T-helper 1 cell treated with Interleukin-12 subunit alpha and Interleukin-12 subunit beta and Interleukin-4 antibody, amounts not matched to agents 30 μg/mL and 1 μg/mL, for 36 hours (primary cell): ENCODE measurements around the gene ARHGEF3.

Source experiments
- H3K27ac Mint-ChIP-seq: one replicate; pipeline ENCODE4 v1.8.0; 2021; ENCODE audit warnings: mild to moderate bottlenecking, mixed read lengths
- H3K27me3 Mint-ChIP-seq: one replicate; pipeline ENCODE4 v1.8.0; 2021; ENCODE audit warnings: low read depth, mixed read lengths
- H3K36me3 Mint-ChIP-seq: one replicate; pipeline ENCODE4 v1.8.0; 2021; ENCODE audit warnings: low read depth, mixed read lengths
- H3K4me1 Mint-ChIP-seq: one replicate; pipeline ENCODE4 v1.8.0; 2021; ENCODE audit warnings: low read depth, mixed read lengths
- H3K4me3 Mint-ChIP-seq: one replicate; pipeline ENCODE4 v1.8.0; 2021; ENCODE audit warnings: mild to moderate bottlenecking, moderate library complexity, mixed read lengths
- H3K9me3 Mint-ChIP-seq: one replicate; pipeline ENCODE4 v1.8.0; 2021; ENCODE audit warnings: mixed read lengths

The ARHGEF3 gene, protein sequence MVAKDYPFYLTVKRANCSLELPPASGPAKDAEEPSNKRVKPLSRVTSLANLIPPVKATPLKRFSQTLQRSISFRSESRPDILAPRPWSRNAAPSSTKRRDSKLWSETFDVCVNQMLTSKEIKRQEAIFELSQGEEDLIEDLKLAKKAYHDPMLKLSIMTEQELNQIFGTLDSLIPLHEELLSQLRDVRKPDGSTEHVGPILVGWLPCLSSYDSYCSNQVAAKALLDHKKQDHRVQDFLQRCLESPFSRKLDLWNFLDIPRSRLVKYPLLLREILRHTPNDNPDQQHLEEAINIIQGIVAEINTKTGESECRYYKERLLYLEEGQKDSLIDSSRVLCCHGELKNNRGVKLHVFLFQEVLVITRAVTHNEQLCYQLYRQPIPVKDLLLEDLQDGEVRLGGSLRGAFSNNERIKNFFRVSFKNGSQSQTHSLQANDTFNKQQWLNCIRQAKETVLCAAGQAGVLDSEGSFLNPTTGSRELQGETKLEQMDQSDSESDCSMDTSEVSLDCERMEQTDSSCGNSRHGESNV

DNA sequence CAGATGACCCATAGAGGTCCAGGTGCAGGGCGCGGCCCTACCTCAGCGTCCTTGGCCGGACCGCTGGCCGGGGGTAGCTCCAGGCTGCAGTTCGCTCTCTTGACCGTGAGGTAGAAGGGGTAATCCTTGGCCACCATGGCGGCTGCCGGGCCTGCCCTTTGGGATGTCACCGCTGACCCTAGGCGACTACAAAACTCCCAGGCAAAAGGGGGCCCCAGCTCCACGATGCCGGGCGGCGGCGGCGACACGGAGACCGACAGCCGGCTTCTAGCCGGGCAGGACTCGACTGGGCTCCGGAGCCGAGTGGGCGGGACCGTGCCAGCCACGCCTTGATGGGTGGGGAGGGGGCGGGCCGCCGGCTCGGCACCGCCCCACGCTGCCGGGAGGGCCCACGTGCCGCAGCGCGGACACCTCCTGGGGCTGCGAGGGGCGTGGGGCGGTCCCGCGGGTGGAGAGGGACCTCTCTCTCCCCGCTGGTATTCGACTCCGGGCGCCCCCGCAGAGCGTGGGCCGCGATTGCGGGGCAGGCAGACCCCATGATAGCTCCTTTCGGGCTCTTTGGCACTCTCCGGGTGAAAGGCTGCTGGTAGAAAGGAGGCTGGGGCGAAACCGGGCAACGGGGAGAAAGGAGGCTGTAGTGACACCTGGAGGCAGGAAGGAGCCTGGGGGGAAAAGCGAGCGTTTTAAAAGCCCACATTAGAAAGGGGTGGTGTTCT lies at the start of gene ARHGEF3:
ARHGEF3 (minus strand) TSS at position 288 of the 716 bp plus-strand sequence; CDS start at position 137, 151 bp downstream.
- Mint-ChIP-seq H3K4me1 (peaks cover 31% of the 10 kb centered on the region), H3K36me3 (peaks cover 15% of the 10 kb centered on the region), H3K27me3 (no peaks in the 10 kb centered on the region), H3K27ac (peak within 1 kb of the TSS; percentile 91), H3K4me3 (peak within 1 kb of the TSS; percentile 97), H3K9me3 (no peaks in the 10 kb centered on the region)

DNA sequence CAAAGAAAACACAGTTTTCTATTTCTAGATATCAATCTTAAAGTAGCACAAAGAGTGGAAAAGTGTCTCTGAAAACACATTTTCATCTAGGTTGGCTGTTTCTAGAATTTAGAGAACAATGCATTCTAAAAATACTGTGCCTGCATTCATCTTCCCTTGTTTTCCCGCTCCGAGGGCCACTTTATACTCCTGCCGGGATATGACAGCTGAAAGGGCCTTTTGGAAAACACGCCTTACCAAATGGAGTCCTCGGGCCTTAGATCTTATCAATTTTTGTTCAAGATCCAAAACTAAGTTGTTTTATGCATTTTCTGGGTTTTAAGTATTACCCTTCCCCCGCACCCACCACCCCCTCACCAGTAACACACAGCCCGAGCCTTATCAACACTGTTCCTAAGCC lies 47.9 kb upstream of the ARHGEF3 start:
- peaks cover 10% of the 10 kb centered on the region for H3K9me3 Mint-ChIP-seq
- H3K27ac Mint-ChIP-seq: no peak overlapping the region
- H3K4me3 Mint-ChIP-seq: no peak overlapping the region
- H3K4me1 Mint-ChIP-seq: peaks cover 10% of the 10 kb centered on the region
- H3K36me3 Mint-ChIP-seq: peaks cover 12% of the 10 kb centered on the region
- no peaks in the 10 kb centered on the region for H3K27me3 Mint-ChIP-seq

DNA sequence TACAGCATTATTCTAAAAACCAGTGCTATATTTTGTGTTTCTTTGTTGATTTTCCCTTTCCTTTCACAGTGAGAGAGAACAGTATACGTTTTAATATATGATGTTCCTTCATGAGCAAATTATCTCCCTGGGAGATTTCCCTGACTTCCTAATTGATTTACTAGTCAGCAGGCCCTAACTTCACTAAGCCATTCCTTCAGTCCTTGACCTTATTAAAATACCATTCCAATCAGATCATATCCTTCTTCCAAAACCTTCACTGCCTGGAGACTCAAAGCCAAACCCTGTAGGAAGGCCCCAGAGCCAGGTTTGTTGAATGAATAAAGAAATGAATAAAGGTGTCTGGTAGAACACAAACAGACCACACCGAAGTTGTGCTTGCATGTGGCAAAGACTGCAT lies 43.8 kb upstream of the ARHGEF3 start:
- peaks cover 8% of the 10 kb centered on the region for H3K36me3 Mint-ChIP-seq
- no peak overlapping the region for H3K27ac Mint-ChIP-seq
- peaks cover 3% of the 10 kb centered on the region for H3K4me1 Mint-ChIP-seq
- H3K4me3 Mint-ChIP-seq: no peak overlapping the region
- peaks cover 10% of the 10 kb centered on the region for H3K9me3 Mint-ChIP-seq
- no peaks in the 10 kb centered on the region for H3K27me3 Mint-ChIP-seq

DNA sequence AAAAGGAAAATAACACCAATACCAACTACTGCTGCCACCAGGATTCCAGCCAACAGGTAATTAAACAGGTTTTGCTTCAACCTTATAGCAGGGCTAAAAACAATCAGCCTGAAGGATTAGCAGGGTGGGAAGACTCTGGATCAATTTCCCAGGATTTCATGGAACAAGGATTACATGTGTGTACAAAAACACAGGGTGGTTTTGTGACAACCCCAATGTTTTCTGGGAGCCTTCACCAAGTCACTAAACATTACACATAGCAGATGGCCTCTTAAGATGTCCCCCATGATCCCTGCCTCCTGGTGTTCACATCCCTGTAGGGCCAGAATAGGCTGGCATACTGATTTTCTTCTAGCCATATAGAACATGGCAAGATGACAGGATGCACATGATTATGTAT lies 42.8 kb upstream of the ARHGEF3 start:
- no peaks in the 10 kb centered on the region for H3K27me3 Mint-ChIP-seq
- peaks cover 3% of the 10 kb centered on the region for H3K4me1 Mint-ChIP-seq
- no peak overlapping the region for H3K4me3 Mint-ChIP-seq
- H3K36me3 Mint-ChIP-seq: peaks cover 8% of the 10 kb centered on the region
- H3K9me3 Mint-ChIP-seq: peaks cover 10% of the 10 kb centered on the region
- no peak overlapping the region for H3K27ac Mint-ChIP-seq

DNA sequence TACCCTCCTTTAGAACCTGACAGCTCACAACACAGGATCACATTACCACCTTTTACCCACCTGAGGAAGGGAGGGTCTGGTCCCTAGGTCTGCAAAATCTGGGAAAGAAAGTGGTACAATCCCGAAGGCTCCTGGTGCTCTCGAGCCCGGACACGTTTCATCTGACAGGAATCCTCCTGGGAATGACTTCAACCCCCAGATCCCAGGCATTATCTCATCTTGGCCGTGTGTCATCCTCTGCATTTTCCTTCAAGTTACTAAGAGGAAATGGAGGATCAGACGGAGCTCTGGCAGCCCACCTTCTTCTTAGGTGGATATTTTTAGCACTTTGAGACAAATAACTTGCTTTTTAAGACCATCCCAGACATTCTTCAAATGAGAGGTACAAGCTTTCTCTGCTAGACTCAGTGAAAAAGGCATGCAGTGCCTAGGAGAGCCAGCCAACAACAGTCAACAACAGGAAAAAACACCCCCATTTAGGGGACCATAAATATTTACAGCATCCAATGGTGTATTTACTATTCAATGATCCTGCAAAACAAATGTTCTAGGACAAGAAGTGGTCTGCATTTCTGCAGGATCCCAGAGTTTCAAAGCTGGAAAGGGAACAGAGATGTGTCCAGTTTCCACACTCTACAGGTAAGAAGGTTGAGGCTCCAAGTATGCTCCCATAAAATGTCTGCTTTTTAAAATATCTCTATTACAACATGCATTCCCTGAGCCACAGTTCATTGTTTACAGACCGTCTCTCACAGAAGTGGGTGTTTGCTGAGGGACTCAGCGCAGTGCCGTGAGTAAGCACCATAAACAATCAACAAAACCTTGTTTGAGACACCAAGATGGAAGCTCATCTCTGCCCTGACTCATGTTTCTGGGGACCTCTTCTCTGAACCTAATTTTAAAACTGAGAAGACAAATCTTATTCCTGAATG lies 38.3 kb upstream of the ARHGEF3 start:
- Mint-ChIP-seq H3K9me3 (peaks cover under 1% of the 10 kb centered on the region), H3K27me3 (no peaks in the 10 kb centered on the region), H3K27ac (no peak overlapping the region), H3K36me3 (peaks cover 7% of the 10 kb centered on the region), H3K4me3 (no peak overlapping the region), H3K4me1 (peaks cover 13% of the 10 kb centered on the region)

DNA sequence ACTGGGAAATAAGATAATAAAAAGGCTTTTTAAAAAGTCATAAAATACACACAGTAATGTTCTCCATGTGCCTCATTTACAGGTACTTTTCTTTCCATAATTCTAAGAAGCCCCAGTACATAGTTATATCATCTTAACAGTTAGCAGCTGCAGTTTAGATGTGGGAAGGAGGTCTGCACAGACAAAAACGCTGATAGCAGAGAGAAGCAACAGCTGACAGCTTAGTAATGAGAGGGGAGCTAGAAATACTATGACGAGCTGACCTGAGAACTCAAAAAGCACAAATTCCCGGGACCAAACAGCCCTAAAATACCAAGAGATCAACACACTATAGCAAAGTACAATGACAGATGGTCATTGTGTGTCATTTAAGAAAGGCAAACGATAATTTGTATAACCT lies 36.7 kb upstream of the ARHGEF3 start:
- Mint-ChIP-seq H3K9me3 (no peaks in the 10 kb centered on the region), H3K27me3 (no peaks in the 10 kb centered on the region), H3K36me3 (peaks cover 7% of the 10 kb centered on the region), H3K4me3 (no peak overlapping the region), H3K27ac (no peak overlapping the region), H3K4me1 (peaks cover 13% of the 10 kb centered on the region)

DNA sequence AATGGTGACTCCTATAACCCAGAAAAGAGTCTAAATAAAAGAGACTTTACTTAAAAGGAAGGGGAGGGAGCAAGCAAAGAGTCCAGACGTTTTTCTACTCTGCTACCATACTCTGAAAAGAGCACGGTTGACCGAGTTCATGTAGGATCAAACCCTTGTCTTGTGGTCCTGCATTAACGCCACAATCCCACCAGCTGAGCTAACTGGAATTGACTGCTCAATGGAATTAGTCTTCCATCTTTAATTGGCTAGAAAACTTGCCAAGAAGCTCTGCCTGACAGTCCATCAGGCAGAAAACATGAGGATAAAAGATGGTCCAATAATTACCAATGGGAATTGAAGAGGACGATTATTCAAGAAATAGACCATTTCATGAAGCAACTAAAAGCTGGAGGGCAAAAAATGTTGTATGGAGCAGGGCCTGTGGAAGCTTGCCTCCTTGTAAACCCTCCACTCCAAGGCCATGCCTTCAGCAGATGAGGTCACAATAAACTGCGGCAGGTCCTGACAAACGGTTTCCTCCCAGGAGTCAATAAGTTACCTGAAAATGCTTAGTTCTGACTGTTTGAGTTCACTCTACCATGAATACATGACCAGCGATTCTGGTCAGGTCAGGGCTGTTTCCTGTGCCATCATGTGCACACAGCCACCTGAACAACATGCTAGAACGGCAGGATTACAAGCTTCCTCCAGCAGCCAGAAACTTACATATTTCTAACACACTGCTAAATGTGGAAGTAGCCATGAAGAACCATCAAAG lies 35.6 kb upstream of the ARHGEF3 start:
- Mint-ChIP-seq H3K4me3 (no peak overlapping the region), H3K27ac (no peak overlapping the region), H3K4me1 (peaks cover 13% of the 10 kb centered on the region), H3K36me3 (peaks cover 7% of the 10 kb centered on the region), H3K9me3 (no peaks in the 10 kb centered on the region), H3K27me3 (no peaks in the 10 kb centered on the region)

DNA sequence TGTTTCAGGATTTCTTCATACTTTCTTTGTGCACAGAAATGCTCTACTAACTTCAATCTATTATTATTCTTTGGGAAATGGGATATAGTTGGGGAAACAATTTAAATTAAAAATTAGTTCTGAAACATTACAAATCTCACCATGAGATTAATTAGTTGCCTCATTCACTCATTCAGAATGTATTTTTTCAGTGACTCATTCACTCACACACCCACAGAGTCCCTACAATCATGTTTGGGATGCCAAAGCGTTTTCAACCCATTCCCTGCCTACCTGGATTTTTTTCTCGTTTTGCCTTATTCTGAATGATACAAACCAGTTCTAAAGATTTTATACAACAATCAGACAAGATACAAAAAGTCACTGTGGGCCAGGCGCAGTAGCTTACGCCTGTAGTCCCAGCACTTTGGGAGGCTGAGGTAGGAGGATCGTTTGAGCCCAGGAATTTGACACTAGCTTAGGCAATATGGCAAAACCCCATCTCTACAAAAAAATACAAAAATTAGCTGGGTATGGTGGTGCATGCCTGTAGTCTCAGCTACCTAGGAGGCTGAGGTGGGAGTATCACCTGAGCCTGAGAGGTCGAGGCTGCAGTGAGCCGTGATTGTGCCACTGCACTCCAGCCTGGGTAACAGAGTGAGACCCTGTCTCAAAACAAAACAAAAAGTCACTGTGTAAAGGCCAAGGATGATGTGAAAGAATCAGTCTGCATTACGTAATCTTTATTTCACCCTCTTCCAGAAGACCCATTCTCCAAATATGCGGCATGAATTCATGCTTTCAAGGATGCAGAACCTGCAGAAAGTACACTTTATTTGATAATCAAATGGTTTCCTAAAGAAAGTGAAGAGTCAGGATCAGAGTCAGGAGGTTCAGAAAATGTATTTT lies 34.8 kb upstream of the ARHGEF3 start:
- H3K27ac Mint-ChIP-seq: no peak overlapping the region
- H3K27me3 Mint-ChIP-seq: no peaks in the 10 kb centered on the region
- peaks cover 13% of the 10 kb centered on the region for H3K4me1 Mint-ChIP-seq
- H3K9me3 Mint-ChIP-seq: no peaks in the 10 kb centered on the region
- no peak overlapping the region for H3K4me3 Mint-ChIP-seq
- H3K36me3 Mint-ChIP-seq: peaks cover 7% of the 10 kb centered on the region

DNA sequence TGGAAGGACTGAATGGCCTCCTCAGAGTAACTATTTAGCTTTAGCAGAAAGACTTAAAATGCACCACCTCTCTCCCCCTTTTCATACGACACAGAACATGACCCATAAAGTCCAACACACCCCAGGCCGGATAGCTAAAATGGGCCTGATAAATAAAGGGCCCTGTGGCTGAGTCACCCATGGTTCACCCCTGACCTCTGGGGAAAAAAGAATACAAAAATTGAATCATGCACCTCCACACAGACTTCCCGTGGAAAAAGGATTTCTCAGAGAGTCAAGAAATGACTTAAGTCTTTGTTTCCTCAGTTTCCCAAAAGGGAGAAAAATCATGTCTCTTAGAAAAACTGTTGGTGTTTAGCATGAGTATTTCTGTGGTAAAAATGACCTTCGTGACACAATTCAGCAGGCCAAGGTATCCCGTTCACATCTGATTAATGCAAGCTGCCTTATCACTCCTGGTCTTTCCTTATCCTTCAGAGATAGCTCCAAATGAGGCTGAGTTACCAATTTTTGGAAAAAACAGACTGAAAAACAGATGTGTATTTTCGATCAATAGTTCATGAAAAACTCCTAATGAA lies 34.0 kb upstream of the ARHGEF3 start:
- peaks cover 5% of the 10 kb centered on the region for H3K36me3 Mint-ChIP-seq
- H3K9me3 Mint-ChIP-seq: no peaks in the 10 kb centered on the region
- H3K4me1 Mint-ChIP-seq: peaks cover 13% of the 10 kb centered on the region
- H3K27me3 Mint-ChIP-seq: no peaks in the 10 kb centered on the region
- H3K4me3 Mint-ChIP-seq: no peak overlapping the region
- H3K27ac Mint-ChIP-seq: no peak overlapping the region

DNA sequence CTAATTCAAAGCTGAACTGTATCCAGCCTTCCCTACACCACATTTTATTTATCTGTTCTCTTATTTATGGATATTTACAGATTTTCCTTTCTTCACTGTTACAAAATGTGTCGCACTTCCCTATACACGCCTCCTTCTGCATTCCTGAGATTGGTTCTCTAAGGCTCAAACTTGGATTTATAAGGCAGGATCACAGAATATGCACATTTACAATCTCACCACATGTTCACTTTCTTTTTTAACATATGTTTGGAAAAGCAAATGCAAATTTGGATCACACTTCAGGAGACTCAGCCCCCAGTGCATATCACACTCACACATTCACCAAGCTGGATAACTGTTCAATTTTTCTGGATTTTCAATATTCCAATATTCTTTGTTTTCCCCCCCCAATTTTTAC lies 31.8 kb upstream of the ARHGEF3 start:
- Mint-ChIP-seq H3K27me3 (no peaks in the 10 kb centered on the region), H3K36me3 (peaks cover 4% of the 10 kb centered on the region), H3K4me3 (no peak overlapping the region), H3K27ac (no peak overlapping the region), H3K9me3 (no peaks in the 10 kb centered on the region), H3K4me1 (peaks cover 12% of the 10 kb centered on the region)

DNA sequence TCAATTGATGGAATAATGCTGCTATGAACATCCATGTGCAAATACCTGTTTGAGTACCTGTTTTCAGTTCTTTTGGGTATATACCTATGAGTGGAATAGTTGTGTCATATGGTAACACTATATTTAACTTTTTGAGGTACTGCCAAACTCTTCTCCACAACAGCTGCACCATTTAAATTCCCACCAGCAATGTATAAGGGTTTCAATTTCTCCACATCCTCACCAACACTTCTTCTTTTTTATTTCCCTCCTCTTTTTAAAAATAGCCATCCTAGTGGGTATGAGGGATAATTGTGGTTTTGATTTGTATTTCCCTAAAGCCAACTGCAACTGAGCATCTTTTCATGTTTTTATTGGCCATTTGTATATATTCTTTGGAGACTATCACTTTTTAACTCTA lies 31.3 kb upstream of the ARHGEF3 start:
- Mint-ChIP-seq H3K4me3 (no peak overlapping the region), H3K27me3 (no peaks in the 10 kb centered on the region), H3K4me1 (peaks cover 8% of the 10 kb centered on the region), H3K36me3 (peaks cover 3% of the 10 kb centered on the region), H3K27ac (no peak overlapping the region), H3K9me3 (no peaks in the 10 kb centered on the region)

DNA sequence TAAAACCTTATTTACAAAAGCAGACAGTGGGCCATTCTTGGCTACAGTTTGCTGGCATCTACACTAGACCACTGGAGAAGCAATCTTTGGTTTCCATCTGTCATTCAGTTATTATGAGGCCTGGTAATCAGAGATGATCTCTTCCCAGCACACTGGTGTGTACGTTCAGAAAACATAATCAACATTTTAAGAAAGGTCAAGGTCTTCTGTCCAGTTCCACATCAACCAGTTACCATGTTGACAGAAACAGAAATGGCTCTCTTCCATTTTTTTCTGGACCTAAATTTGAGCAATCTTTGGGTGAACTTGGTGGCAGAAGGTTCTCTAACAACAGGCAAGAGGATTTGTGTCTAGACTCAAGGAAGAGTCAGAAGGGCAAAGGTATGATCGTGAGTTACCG lies 29.8 kb upstream of the ARHGEF3 start:
- Mint-ChIP-seq H3K27ac (no peak overlapping the region), H3K27me3 (no peaks in the 10 kb centered on the region), H3K4me1 (peaks cover 9% of the 10 kb centered on the region), H3K36me3 (peaks cover 3% of the 10 kb centered on the region), H3K9me3 (no peaks in the 10 kb centered on the region), H3K4me3 (no peak overlapping the region)

DNA sequence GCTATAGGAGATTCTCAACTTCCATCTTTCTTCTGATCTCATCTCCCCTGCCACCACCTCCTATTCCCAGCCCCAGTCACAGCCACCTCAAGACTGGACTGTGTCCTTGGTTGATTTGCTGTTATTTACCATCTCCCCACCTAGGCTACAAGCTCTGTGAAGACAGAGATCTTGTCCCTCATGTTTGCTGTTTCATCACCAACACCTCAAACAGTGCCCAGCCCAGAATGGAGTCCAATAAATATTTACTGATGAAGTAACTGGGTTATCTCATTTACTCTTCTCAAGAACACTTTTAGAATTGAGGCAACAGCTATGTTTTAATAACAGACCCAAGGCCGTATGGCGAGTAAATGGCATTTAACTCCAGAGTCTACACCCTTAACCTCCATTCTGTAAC lies 29.1 kb upstream of the ARHGEF3 start:
- H3K4me1 Mint-ChIP-seq: peaks cover 14% of the 10 kb centered on the region
- no peak overlapping the region for H3K27ac Mint-ChIP-seq
- no peaks in the 10 kb centered on the region for H3K9me3 Mint-ChIP-seq
- H3K27me3 Mint-ChIP-seq: no peaks in the 10 kb centered on the region
- H3K4me3 Mint-ChIP-seq: no peak overlapping the region
- peaks cover 3% of the 10 kb centered on the region for H3K36me3 Mint-ChIP-seq
